Measurements from ENCODE around the gene C20orf204. TPM values are rescaled to one million over a fixed set of nuclear protein-coding genes. Genes with fewer than 3 reads are reported as not detected.
"Not testable (repeated sequence)": the region's sequence is repeated elsewhere in the genome, so short reads cannot be mapped to it uniquely, and the experiment has no call there.

The C20orf204 gene
- polyA plus RNA-seq, 1 donor from 2014 or later, result 6.0 TPM

- not testable (repeated sequence) for H3F3A ChIP-seq (ENCODE audit: insufficient read depth, low read length, poor library complexity, severe bottlenecking); H2AFZ ChIP-seq (ENCODE audit: low read depth, low read length); H4K20me1 ChIP-seq (ENCODE audit: insufficient read depth); H3K36me3 ChIP-seq (ENCODE audit: insufficient read depth, low read length); H3K4me2 ChIP-seq (ENCODE audit: low read length); H3K9me2 ChIP-seq (ENCODE audit: insufficient read depth, low read length); H3K79me2 ChIP-seq (replicated peaks; ENCODE audit: insufficient read depth, low read length); H3K9me3 ChIP-seq (ENCODE audit: low read length); H3K27ac ChIP-seq (ENCODE audit: low read length); H3K4me3 ChIP-seq (ENCODE audit: low read length)
- H3K27me3 ChIP-seq (ENCODE audit: insufficient read depth, low read depth, low read length), result peaks cover 12% of the 10 kb centered on the region
- peak overlapping the region; percentile 68 for H3K9ac ChIP-seq (ENCODE audit: low read length)
These were observed 52.6 kb downstream of the C20orf204 start for GRCh38 chr20:64088586-64088985.

Small RNA genes lying within 50 kb of the gene (small RNA-seq; reads per million reads assigned to genes)
- gene AL355803.1 (0 reads per million in 3 experiments), gene MIR6813 (0 to 9.1 (median 0.53) reads per million in 3 experiments)

Other genes starting within 250 kb of the C20orf204 start
- gene ZBTB46, start 204.9 kb upstream of the C20orf204 start, polyA plus RNA-seq, result 15.0 and 21.0 TPM in 2 replicates
- not detected in 2 replicates for gene ABHD16B, start 174.7 kb upstream of the C20orf204 start, polyA plus RNA-seq
- 142 TPM in 2 replicates for gene TPD52L2, start 170.9 kb upstream of the C20orf204 start, polyA plus RNA-seq
- 82.8 and 96.7 TPM in 2 replicates for gene DNAJC5, start 141.1 kb upstream of the C20orf204 start, polyA plus RNA-seq
- gene UCKL1, start 79.8 kb upstream of the C20orf204 start, polyA plus RNA-seq, result 58.9 and 66.8 TPM in 2 replicates
- 21.6 and 25.7 TPM in 2 replicates for gene ZNF512B, start 66.3 kb upstream of the C20orf204 start, polyA plus RNA-seq
- 23.3 and 28.7 TPM in 2 replicates for gene SAMD10, start 56.5 kb upstream of the C20orf204 start, polyA plus RNA-seq
- gene PRPF6, start 55.0 kb upstream of the C20orf204 start, polyA plus RNA-seq, result 91.9 and 94.4 TPM in 2 replicates
- gene SOX18, start 13.5 kb downstream of the C20orf204 start, polyA plus RNA-seq, result 0.12 TPM in 1 of 2 replicates, not detected in the other
- 87.7 and 103 TPM in 2 replicates for gene TCEA2, start 27.0 kb downstream of the C20orf204 start, polyA plus RNA-seq
- 2.6 and 3.4 TPM in 2 replicates for gene RGS19, start 43.3 kb downstream of the C20orf204 start, polyA plus RNA-seq
- 18.3 and 18.4 TPM in 2 replicates for gene OPRL1, start 43.9 kb downstream of the C20orf204 start, polyA plus RNA-seq
- 9.3 and 16.3 TPM in 2 replicates for gene LKAAEAR1, start 48.2 kb downstream of the C20orf204 start, polyA plus RNA-seq
- gene NPBWR2, start 71.4 kb downstream of the C20orf204 start, polyA plus RNA-seq, result not detected in 2 replicates
- 35.8 and 42.4 TPM in 2 replicates for gene MYT1, start 128.3 kb downstream of the C20orf204 start, polyA plus RNA-seq
- 267 and 270 TPM in 2 replicates for gene PCMTD2, start 219.6 kb downstream of the C20orf204 start, polyA plus RNA-seq

Measured in neural cell (in vitro differentiated cells).